HCT116 (cell line): ENCODE results near the gene KCNMB2.

Source experiments
- CTCF ChIP-seq, 3 experiments: fragments of 200-600 bp in 1 of 3; sonication (generic) in 1 of 3; IDR thresholded peaks in 2 of 3; conservative IDR thresholded peaks in 1 of 3; 2 replicates each; pipeline ENCODE4 v1.5.1; 2012 to 2017; ENCODE audit warnings: low read depth in 2 of 3, low read length in 2 of 3, antibody characterized with exemption in 1 of 3, borderline replicate concordance in 1 of 3, control low read depth in 1 of 3, mild to moderate bottlenecking in 1 of 3, mixed read lengths in 1 of 3, mixed run types in 1 of 3, moderate library complexity in 1 of 3; ENCODE audit not compliant: insufficient read depth in 1 of 3
- EZH2 ChIP-seq: fragments of 200-600 bp; sonication (generic); IDR thresholded peaks from 2 replicates; pipeline ENCODE4 v1.6.1; 2017; ENCODE audit warnings: antibody characterized with exemption, mixed run types
- JUND ChIP-seq: IDR thresholded peaks from 2 replicates; pipeline ENCODE4 v1.6.1; 2012
- POLR2A ChIP-seq: IDR thresholded peaks from 2 replicates; pipeline ENCODE4 v1.7.0; 2011; ENCODE audit warnings: borderline replicate concordance; ENCODE audit not compliant: insufficient read depth, insufficient read length; ENCODE audit errors: extremely low read depth
- POLR2AphosphoS5 ChIP-seq: IDR thresholded peaks from 2 replicates; pipeline ENCODE4 v1.6.1; 2011; ENCODE audit warnings: mild to moderate bottlenecking, low read depth, low read length, moderate library complexity
- RAD21 ChIP-seq: IDR thresholded peaks from 2 replicates; pipeline ENCODE4 v1.6.1; 2012; ENCODE audit warnings: low read depth, mild to moderate bottlenecking
- REST ChIP-seq: IDR thresholded peaks from 2 replicates; pipeline ENCODE4 v1.6.1; 2012; ENCODE audit warnings: low read depth
- SRF ChIP-seq: IDR thresholded peaks from 2 replicates; pipeline ENCODE4 v1.6.1; 2012; ENCODE audit warnings: low read depth
- ZNF274 ChIP-seq: fragments of 200-500 bp; sonication (Bioruptor generic); IDR thresholded peaks from 2 replicates; pipeline ENCODE4 v1.6.1; 2014; ENCODE audit warnings: mild to moderate bottlenecking, low read depth, low read length, inconsistent platforms

- TF ChIP-seq EZH2, result no peak
- TF ChIP-seq RAD21, result no peak
- no peak for TF ChIP-seq POLR2A
- no peak for TF ChIP-seq CTCF (IDR thresholded peaks at IDR 0.05 in 2 of 3, conservative IDR thresholded peaks at IDR 0.05 in 1 of 3; ENCODE audit: borderline replicate concordance in 1 of 3, insufficient read depth in 1 of 3, low read depth in 2 of 3, low read length in 2 of 3)
- TF ChIP-seq ZNF274, result no peak
- no peak for TF ChIP-seq REST
- no peak for TF ChIP-seq POLR2AphosphoS5
- TF ChIP-seq SRF, result no peak
- no peak for TF ChIP-seq JUND
Measured at GRCh38 chr3:178750639-178751300, 214.5 kb downstream of the KCNMB2 start.
